DMS79 (cell line): ENCODE measurements around the gene SIK2.
A peak's percentile ranks its signal among the peaks of the same experiment; 100 is the strongest.

Experiments used
- DNase-seq: peaks from one replicate; lab custom pipeline; 2025; lab: John Stamatoyannopoulos, UW

Gene SIK2

GRCh38 chr11:111601979-111602864 lies at the start of gene SIK2:
Gene SIK2, plus strand, starts transcription at chr11:111602449. Its CDS starts 115 bp downstream, at chr11:111602564.
- DNase-seq: peak; percentile 98

- DNase-seq: no peak
Observed at GRCh38 chr11:111554532-111554931, 47.7 kb upstream of the SIK2 start.

GRCh38 chr11:111555255-111555654 lies 47.0 kb upstream of the SIK2 start:
- no peak for DNase-seq

- DNase-seq: no peak
Observed at GRCh38 chr11:111557425-111558111, 44.7 kb upstream of the SIK2 start.

- DNase-seq: no peak
Observed at GRCh38 chr11:111559800-111560464, 42.3 kb upstream of the SIK2 start.

- DNase-seq: no peak
Observed at GRCh38 chr11:111560800-111561199, 41.4 kb upstream of the SIK2 start.

GRCh38 chr11:111561306-111561705 lies 40.9 kb upstream of the SIK2 start:
- DNase-seq: no peak

- DNase-seq: no peak
Observed at GRCh38 chr11:111561791-111562325, 40.4 kb upstream of the SIK2 start.

GRCh38 chr11:111562692-111563389 lies 39.4 kb upstream of the SIK2 start:
- DNase-seq: no peak

- peak; percentile 38 for DNase-seq
Observed at GRCh38 chr11:111565114-111565720, 37.0 kb upstream of the SIK2 start.

- DNase-seq: no peak
Observed at GRCh38 chr11:111566324-111566723, 35.9 kb upstream of the SIK2 start.

- DNase-seq: no peak
Observed at GRCh38 chr11:111569476-111569875, 32.8 kb upstream of the SIK2 start.

- no peak for DNase-seq
Observed at GRCh38 chr11:111570796-111571195, 31.5 kb upstream of the SIK2 start.

GRCh38 chr11:111571829-111572501 lies 30.3 kb upstream of the SIK2 start:
- DNase-seq: no peak

- no peak for DNase-seq
Observed at GRCh38 chr11:111572581-111572980, 29.7 kb upstream of the SIK2 start.

- no peak for DNase-seq
Observed at GRCh38 chr11:111573821-111574249, 28.4 kb upstream of the SIK2 start.

GRCh38 chr11:111574373-111575225 lies 27.6 kb upstream of the SIK2 start:
- DNase-seq: peak; percentile 34

- DNase-seq: no peak
Observed at GRCh38 chr11:111575740-111576139, 26.5 kb upstream of the SIK2 start.

GRCh38 chr11:111577821-111578220 lies 24.4 kb upstream of the SIK2 start:
- DNase-seq: no peak

GRCh38 chr11:111581341-111581740 lies 20.9 kb upstream of the SIK2 start:
- no peak for DNase-seq
